ENCODE data around the gene CTSE. TPM values are rescaled to one million over a fixed set of nuclear protein-coding genes. Genes with fewer than 3 reads are reported as not detected.
"Not testable (repeated sequence)": the region's sequence is repeated elsewhere in the genome, so short reads cannot be mapped to it uniquely, and the experiment has no call there.

Gene CTSE
- polyA plus RNA-seq, 1 donor from 2014 or later = not detected

- Mint-ChIP-seq H3K4me1 (peaks cover 77 to 83% (median 82%) of the 10 kb centered on the region in 3 donors), H3K27ac (peak overlapping the region; percentile 78 to 92 (median 89)), H3K4me3 (peak overlapping the region; percentile 51 to 86 (median 80)), H3K36me3 (peaks cover 10% of the 10 kb centered on the region)
- not testable (repeated sequence) for H3K27me3 Mint-ChIP-seq, H3K9me3 Mint-ChIP-seq
These were observed 32.1 kb upstream of the CTSE start for GRCh38 chr1:206055639-206056323.

- Mint-ChIP-seq H3K4me3 (peak overlapping the region; percentile 51 to 86 (median 80)), H3K27ac (peak overlapping the region in 2 of 3 donors; percentile 49 to 89), H3K4me1 (peaks cover 80 to 85% (median 84%) of the 10 kb centered on the region in 3 donors)
- not testable (repeated sequence) for H3K27me3 Mint-ChIP-seq, H3K36me3 Mint-ChIP-seq, H3K9me3 Mint-ChIP-seq
These were observed 31.5 kb upstream of the CTSE start for GRCh38 chr1:206055069-206055625.

- not testable (repeated sequence) for H3K27me3 Mint-ChIP-seq, H3K9me3 Mint-ChIP-seq, H3K36me3 Mint-ChIP-seq
- Mint-ChIP-seq H3K4me1 (peaks cover 76 to 84% (median 84%) of the 10 kb centered on the region in 3 donors), H3K4me3 (peak overlapping the region; percentile 74 to 89 (median 80)), H3K27ac (peak overlapping the region; percentile 89 to 98 (median 90))
These were observed 29.9 kb upstream of the CTSE start for GRCh38 chr1:206053616-206054015.

GRCh38 chr1:206052919-206053610 is 29.4 kb upstream of the CTSE start, which contains the start of gene RHEX:
Gene RHEX, plus strand, starts transcription at chr1:206053173. Its CDS starts 44,656 bp downstream, at chr1:206097829.
- not testable (repeated sequence) for H3K27me3 Mint-ChIP-seq, H3K36me3 Mint-ChIP-seq, H3K9me3 Mint-ChIP-seq
- Mint-ChIP-seq H3K4me1 (peaks cover 75 to 84% (median 84%) of the 10 kb centered on the region in 3 donors), H3K4me3 (peak within 1 kb of the TSS; percentile 74 to 89 (median 80)), H3K27ac (peak within 1 kb of the TSS; percentile 89 to 98 (median 90))

GRCh38 chr1:206052231-206052865 is 28.7 kb upstream of the CTSE start:
- H3K27ac Mint-ChIP-seq = peak overlapping the region; percentile 89 to 98 (median 90)
- H3K9me3 Mint-ChIP-seq, H3K27me3 Mint-ChIP-seq, H3K36me3 Mint-ChIP-seq: not testable (repeated sequence)
- H3K4me1 Mint-ChIP-seq = peaks cover 76 to 86% (median 85%) of the 10 kb centered on the region in 3 donors
- H3K4me3 Mint-ChIP-seq = peak overlapping the region; percentile 74 to 89 (median 80)

- Mint-ChIP-seq H3K9me3 (no peaks in the 10 kb centered on the region), H3K27me3 (no peaks in the 10 kb centered on the region), H3K4me1 (peaks cover 66 to 79% (median 78%) of the 10 kb centered on the region in 3 donors), H3K4me3 (peak overlapping the region; percentile 45 to 78 (median 69)), H3K36me3 (peaks cover 2% of the 10 kb centered on the region), H3K27ac (peak overlapping the region; percentile 89 to 98 (median 90))
These were observed 27.1 kb upstream of the CTSE start for GRCh38 chr1:206050655-206051235.

- peak overlapping the region; percentile 54 to 80 (median 76) for H3K4me3 Mint-ChIP-seq
- H3K9me3 Mint-ChIP-seq = no peaks in the 10 kb centered on the region
- H3K4me1 Mint-ChIP-seq = peaks cover 60 to 74% (median 73%) of the 10 kb centered on the region in 3 donors
- H3K27ac Mint-ChIP-seq = peak overlapping the region; percentile 89 to 98 (median 90)
- H3K36me3 Mint-ChIP-seq = peaks cover 2% of the 10 kb centered on the region
- H3K27me3 Mint-ChIP-seq = no peaks in the 10 kb centered on the region
These were observed 26.4 kb upstream of the CTSE start for GRCh38 chr1:206049919-206050600.

GRCh38 chr1:206049293-206049692 is 25.6 kb upstream of the CTSE start:
- Mint-ChIP-seq H3K27ac (peak overlapping the region; percentile 89 to 98 (median 90)), H3K9me3 (no peaks in the 10 kb centered on the region), H3K4me3 (peak overlapping the region in 2 of 4 donors; percentile 19 to 85)

GRCh38 chr1:206048582-206048981 is 24.9 kb upstream of the CTSE start:
- Mint-ChIP-seq H3K4me3 (peak overlapping the region in 2 of 4 donors; percentile 43 to 85), H3K9me3 (no peaks in the 10 kb centered on the region), H3K36me3 (peaks cover 2% of the 10 kb centered on the region), H3K27ac (peak overlapping the region; percentile 52 to 98 (median 90)), H3K27me3 (no peaks in the 10 kb centered on the region), H3K4me1 (peaks cover 53 to 67% (median 65%) of the 10 kb centered on the region in 3 donors)

More at GRCh38 chr1:206049293-206049692, 25.6 kb upstream of the CTSE start:
- peaks cover 2% of the 10 kb centered on the region for H3K36me3 Mint-ChIP-seq
- peaks cover 59 to 71% (median 69%) of the 10 kb centered on the region in 3 donors for H3K4me1 Mint-ChIP-seq
- H3K27me3 Mint-ChIP-seq = no peaks in the 10 kb centered on the region

- H3K36me3 Mint-ChIP-seq = peaks cover 3% of the 10 kb centered on the region
- H3K27ac Mint-ChIP-seq = peak overlapping the region; percentile 52 to 98 (median 90)
- H3K27me3 Mint-ChIP-seq = no peaks in the 10 kb centered on the region
- no peaks in the 10 kb centered on the region for H3K9me3 Mint-ChIP-seq
- peak overlapping the region; percentile 8 to 58 (median 38) for H3K4me3 Mint-ChIP-seq
- H3K4me1 Mint-ChIP-seq = peaks cover 51 to 58% (median 58%) of the 10 kb centered on the region in 3 donors
These were observed 23.6 kb upstream of the CTSE start for GRCh38 chr1:206047271-206047670.

GRCh38 chr1:206041640-206042039 is 17.9 kb upstream of the CTSE start:
- peak overlapping the region; percentile 85 to 97 (median 95) for H3K27ac Mint-ChIP-seq
- peak overlapping the region; percentile 62 to 89 (median 78) for H3K4me3 Mint-ChIP-seq
- peaks cover 3% of the 10 kb centered on the region for H3K36me3 Mint-ChIP-seq
- peaks cover 48 to 51% (median 50%) of the 10 kb centered on the region in 3 donors for H3K4me1 Mint-ChIP-seq
- H3K9me3 Mint-ChIP-seq = no peaks in the 10 kb centered on the region
- H3K27me3 Mint-ChIP-seq = no peaks in the 10 kb centered on the region

- no peaks in the 10 kb centered on the region for H3K9me3 Mint-ChIP-seq
- H3K4me3 Mint-ChIP-seq = peak overlapping the region; percentile 31 to 92 (median 89)
- peak overlapping the region; percentile 85 to 97 (median 95) for H3K27ac Mint-ChIP-seq
- peaks cover 52 to 57% (median 52%) of the 10 kb centered on the region in 3 donors for H3K4me1 Mint-ChIP-seq
- peaks cover 4% of the 10 kb centered on the region for H3K36me3 Mint-ChIP-seq
- H3K27me3 Mint-ChIP-seq = no peaks in the 10 kb centered on the region
These were observed 16.6 kb upstream of the CTSE start for GRCh38 chr1:206040328-206040727.

- no peaks in the 10 kb centered on the region for H3K27me3 Mint-ChIP-seq
- peak overlapping the region; percentile 85 to 95 (median 92) for H3K27ac Mint-ChIP-seq
- no peaks in the 10 kb centered on the region for H3K9me3 Mint-ChIP-seq
- H3K36me3 Mint-ChIP-seq = peaks cover 4% of the 10 kb centered on the region
- H3K4me1 Mint-ChIP-seq = peaks cover 57 to 68% (median 61%) of the 10 kb centered on the region in 3 donors
- H3K4me3 Mint-ChIP-seq = peak overlapping the region; percentile 42 to 92 (median 89)
These were observed 15.6 kb upstream of the CTSE start for GRCh38 chr1:206039046-206039973.

Data from IgD-negative memory B cell (primary cell).